IPS-NIHi7 (cell line): ENCODE results near the gene PRR33.
"Not testable (repeated sequence)": the region's sequence is repeated elsewhere in the genome, so short reads cannot be mapped to it uniquely, and the experiment has no call there.

Source experiments
- DNase-seq: peaks from one replicate; pipeline ENCODE4 v3.0.0; 2012; ENCODE audit warnings: mixed read lengths; ENCODE audit errors: extremely low spot score

PRR33 gene

DNA sequence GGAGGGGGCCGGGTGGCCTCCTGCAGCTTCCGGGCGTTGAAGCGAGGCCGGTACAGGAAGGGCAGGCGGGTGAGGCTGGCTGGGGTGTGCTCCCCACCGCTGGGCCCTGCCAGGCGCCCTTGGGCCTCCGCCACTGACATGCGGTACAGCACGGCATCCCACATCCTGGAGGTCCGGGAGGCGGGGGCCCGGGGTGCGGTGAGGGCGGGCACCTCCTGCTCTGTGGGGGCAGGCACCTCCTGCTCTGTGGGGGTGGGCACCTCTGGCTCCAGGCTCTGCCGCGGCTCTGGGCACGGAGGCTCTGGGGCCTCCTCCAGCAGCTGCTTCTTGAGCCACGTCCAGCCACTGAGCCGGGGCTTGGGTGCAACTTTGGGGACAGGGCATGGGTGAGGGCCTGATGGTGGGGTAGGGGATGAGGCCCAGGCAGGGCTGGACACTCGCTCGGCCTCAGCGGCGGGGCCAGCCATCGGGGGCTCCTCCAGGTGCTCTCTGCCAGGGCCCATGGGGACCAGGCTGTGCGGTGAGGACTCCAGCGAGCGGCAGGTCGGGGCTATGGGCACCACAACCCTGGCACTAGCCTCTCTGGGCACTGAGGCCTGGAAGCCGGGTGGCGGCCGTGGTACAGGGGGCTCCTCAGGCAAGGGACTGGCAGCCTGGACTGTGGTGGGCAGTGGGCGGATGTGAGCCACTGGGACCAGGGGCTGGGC lies 2.3 kb downstream of the PRR33 start:
- DNase-seq: no peak

DNA sequence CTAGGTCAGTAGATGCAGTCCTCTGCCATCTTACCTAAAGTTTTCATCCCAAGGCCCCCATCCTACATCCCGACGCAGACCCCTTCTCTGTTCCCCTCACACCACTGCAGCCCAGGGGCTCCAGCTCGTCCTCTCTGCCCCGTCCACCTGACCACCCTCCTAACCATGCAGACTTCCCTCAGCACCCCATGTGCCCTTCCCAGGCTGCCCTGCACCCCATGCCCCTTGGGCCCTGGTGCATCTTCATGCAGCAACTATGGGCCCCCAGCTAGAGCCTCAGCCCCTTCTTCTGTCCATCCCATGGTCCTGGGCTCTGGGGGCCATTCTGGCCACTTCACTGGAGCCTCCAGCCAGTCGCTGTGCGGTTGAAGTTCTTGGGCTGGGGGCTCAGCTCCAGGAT lies 2.9 kb downstream of the PRR33 start:
- no peak for DNase-seq

DNA sequence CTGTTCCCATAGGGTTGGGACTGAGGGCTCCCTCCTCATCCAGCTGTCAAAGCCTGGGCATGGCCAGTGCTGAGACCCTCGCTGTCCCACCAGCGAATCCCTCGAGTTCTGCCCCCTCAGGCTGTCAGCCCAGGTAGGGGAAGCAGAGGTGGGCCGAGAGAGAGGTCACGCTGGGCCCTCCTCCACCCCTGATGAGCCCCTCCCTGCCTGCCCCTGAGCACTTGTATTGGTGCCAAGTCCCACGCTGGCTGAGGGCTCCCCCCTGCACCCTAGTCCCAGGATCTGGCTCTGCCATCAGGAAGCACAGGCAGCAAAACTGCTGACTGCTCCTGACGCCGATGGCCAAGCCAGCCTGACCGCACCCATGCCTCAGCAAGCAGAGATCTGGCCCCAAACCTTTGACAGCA lies 3.3 kb downstream of the PRR33 start:
- no peak for DNase-seq

DNA sequence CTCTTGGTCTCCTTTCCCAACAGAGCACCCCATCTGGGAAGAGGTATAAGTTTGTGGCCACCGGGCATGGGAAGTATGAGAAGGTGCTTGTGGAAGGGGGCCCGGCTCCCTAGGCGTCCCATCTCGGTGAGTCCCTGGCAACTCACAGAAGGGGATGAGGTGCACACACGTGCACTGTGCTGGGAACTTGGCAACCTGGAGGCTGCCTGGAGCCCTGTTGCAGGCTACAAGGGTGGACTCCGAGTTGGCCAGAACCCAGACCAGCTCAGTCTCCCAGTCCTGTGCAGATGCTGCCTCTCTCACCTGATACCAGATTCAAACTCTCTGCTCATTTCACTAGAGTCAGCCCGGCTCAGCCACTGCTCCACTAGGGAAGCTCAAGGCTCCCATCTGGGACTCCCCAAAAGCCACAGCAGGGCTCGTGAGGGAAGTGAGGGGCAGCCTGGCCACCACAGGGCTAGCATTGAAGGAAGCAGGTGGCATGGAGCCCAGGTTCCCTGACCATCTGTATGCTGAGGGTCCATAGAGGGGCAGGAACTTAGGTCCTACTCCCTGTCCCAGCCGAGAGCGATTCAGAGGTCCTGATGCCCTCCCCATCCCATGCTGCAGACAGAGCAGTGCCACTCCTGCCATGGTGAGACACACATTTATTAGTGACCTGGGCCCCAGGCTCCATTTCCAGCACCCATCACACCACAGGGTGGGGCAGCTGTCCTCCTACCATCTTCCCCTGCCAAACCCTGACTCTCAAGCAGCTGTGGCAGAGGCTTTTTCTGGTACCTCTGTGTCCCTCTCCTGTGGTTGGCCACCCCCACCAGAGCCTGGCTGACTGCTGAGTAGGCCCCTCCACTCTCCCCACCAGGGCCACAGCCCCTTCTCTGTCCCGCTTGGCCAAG lies 4.0 kb downstream of the PRR33 start:
- DNase-seq: no peak

DNA sequence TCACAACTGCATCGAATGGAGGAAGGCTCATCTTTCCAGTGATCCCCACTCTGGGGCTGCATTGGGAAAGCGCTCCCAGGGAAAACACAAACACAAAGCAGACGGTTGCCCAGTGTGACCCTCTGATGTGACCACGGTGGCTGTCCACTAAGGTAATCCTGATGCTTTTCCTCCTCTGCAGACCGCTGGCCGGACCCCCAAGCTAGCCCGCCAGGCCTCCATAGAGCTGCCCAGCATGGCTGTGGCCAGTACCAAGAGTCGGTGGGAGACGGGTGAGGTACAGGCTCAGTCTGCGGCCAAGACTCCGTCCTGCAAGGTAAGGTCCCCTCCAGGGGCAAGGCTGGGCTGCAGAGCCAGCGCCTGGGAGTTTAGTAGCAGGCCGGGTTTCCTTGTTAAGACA lies 5.1 kb downstream of the PRR33 start:
- not testable (repeated sequence) for DNase-seq

DNA sequence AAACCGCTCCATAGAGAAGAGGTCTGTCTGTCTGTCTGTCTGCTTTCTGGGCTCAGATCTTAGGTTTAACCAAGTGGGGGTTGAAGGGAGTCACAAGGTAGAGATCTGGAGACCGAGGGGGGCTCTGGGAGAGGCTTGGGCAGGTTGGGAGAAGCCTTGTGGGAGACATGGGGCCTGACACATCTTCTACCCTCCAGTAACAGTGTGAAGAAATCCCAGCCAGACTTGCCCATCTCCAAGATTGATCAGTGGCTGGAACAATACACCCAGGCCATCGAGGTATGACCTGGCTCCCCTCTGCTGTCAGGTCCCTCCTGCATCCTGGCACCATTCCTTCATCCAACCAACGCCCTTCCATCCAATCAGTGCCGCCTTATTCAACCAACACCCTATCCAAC lies 7.4 kb downstream of the PRR33 start:
- DNase-seq: no peak

DNA sequence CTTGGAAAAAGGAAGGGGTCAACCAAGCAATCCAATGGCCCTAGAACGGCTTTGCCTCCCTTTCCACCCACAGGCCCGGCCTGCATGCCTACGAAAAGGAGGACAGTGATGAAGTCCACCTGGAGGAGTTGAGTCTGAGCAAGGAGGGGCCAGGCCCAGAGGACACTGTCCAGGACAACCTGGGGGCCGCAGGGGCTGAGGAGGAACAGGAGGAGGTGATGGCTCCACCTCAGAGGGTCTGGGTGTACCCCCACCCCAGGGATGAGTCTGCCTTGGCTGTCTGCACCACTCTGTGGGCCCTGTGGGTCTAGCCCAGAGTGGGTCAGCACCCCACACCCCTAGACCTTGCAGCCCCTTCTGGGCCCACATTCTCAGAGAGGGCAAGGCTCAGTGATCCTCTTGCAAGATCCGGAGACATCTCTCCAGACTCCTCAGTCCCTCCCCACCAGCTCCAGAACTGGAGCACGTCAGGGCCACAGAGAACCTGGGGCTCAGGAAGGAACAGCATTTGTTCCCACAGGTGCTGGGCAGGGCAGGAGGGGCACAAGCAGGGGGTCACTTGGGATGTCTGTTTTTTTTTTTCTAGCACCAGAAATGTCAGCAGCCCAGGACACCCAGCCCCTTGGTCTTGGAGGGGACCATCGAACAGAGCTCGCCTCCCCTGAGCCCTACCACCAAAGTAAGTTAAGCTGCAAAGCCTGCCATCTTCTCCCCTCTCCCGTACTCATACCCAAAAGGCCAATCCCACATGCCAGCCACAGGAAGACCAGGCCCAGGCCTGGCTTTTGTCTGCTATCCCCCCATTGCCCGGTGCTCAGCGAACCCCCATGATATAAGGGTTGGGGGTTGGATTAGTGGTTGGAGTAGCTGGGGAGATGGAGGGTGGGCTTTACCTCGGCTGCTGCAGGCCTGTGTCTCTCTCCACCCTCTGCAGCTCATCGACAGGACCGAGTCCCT lies 8.1 kb downstream of the PRR33 start:
- DNase-seq: no peak

DNA sequence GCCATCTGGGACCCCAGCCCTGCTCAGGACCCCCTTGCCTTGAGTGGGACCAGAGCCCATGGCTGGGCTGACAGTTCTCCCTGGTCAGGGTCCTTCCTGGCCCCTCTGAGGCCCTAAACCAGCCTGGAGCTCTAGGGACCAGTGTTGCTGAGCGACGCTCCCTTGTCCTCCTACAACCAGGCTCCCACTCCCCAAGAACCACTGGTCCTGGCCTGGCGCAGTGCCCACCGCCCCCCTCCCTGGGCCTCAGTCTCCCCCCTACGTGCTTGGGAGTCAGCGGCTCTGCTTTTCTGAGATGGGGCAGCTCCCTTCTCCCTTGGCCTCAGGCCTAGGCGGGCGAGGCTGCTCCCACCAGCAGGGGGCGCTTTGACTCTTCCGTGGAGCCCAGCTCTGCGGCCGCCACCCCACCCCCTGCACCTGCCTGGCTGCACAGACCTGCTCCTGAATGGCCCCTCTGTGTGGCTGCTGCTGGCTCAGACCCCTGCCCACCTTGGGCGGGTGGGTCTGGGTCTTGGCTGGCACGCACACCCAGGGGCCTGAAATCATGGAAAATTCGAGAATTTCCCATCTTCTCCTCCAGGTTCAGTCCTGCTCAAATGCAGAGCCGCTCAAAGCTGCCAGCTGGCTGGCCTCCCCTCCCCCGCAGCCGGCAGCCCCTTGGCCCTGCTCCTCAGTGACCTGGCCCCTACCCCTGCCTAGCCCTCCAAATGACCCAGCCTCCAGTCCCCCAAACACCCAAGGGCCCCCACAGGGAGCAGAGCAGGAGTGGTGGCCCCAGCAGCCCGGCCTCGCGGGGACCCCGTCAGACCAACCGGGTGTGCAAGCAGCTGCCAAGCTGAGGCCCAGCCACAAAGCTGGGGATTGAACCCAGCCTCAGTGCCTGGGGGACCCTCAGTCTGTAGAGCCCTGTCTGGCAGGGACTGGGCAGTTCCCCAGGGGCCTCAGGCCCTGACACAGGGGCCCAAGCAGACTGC lies 9.1 kb downstream of the PRR33 start:
- DNase-seq: peak; percentile 98

DNA sequence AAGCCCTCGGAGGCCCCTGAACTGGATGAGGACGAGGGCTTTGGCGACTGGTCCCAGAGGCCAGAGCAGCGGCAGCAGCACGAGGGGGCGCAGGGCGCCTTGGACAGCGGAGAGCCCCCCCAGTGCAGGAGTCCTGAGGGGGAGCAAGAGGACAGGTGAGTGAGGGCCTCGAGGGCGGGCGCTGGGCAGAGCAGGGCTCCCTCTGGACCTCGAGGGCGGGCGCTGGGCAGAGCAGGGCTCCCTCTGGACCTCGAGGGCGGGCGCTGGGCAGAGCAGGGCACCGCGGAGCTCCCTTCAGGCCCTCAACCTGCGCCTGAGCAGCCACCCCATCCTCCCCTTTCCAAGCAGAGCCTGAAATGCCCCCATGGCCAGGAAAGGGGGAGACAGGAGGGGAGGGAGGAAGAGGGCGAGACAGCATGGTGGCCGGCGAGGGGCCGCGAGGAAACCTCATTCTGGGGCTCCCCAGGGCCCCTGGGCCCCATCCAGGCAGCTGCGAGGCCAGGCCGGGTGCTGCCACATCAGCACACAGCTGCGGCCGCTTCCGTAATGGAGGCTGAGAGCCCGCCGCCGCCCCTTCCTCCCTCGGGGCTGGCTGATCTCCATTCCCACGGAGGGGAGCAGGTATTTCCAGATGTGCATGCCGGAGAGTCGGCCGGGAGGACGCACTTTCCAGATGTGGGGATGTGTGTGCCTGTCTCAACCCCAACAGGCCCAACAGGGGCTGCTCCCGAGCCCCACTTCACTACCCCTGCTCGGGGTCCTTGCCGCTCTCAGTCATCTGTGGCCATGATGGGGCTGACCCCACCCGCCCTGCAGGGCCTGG lies 10.0 kb downstream of the PRR33 start:
- no peak for DNase-seq

DNA sequence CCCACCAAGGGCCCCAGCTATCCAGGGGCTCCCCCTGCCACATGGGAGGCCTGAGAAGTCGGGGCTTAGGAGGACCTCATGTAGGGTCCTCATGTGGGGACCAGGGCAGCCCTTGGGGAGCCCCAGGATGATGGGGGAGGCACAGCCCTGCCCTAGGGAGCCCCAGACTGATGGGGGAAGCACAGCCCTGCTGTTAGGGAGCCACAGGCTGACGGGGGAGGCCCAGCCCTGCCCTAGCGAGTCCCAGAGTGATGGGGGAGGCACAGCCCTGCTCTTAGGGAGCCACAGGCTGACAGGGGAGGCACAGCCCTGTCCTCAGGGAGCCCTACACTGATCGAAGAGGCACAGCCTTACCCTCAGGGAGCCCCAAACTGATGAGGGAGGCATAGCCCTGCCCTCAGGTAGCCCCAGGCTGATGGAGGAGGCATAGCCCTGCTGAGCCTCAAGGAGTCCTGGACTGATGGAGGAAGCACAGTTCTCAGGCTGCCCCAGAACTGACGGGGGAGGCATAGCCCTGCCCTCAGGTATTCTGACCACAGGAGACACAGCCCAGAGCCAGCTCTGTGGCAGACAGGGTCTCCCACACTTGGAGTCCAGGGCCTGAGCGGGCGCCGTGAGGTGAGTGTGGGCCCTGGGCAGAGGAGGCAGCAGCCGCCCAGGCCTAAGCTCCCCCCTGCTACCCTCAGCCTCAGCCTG lies 10.8 kb downstream of the PRR33 start:
- DNase-seq: no peak

DNA sequence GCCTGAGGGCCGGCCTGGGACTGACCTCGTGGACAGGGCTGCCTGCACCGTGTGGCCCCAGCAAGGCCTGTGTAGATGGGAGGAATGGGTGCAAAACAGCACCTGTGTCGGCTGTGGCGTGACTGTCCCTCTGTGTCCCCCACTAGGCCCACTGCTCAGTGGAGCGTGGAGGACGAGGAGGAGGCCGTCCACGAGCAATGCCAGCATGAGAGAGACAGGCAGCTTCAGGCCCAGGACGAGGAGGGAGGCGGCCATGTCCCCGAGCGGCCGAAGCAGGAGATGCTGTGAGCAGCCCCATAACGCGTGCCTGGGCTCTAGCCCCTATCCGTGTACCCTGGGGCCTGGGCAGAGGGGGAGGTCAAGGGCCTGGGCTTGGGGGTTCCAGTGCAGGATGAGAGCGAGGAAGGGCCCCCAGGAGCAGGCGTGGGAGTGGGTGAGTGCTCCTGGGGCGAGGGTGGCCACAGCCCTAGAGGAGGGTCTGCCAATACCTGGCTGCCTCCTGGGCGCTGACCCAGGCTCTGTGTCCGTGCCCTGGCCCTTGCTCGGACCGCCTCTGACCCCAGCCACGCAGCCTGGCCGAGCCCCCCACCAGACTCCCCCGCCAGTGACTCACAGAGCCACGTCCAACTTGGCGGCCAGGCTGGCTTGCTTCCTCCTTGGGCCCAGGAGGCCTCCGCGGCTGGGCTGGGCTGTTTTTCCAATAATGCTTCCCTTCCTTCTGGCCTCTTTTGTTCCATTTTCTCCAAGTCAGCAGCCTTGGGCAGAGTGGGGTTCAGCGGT lies 11.6 kb downstream of the PRR33 start:
- DNase-seq: no peak

DNA sequence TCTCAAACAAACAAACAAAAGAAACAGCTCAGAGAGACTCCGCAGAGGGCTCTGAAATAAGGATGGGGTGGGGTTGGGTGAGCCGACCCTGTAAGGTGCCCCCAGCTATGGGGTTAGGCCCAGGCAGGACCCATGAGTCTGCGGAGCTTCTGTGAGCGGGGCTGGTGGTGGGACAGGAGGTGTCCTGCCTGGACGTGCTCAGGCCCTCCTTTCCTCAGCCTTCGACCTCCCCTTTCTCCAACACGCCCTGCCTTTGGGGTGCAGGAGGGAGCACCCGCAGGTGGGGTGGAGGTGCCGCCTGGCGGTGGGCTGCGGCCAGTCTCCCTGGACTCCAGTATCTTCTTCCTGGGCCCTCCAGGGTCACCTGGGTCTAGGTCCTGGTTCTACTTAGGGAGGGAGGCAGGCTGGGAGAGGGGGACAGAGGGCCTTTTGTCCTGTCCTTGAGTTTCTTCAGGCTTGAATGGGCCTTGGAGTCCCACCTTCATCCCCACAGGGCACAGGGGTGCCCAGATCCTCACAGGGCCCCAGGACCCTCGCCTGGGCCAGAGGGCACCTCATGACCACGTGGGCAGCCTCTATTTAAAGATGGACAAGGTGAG lies 12.3 kb downstream of the PRR33 start:
- DNase-seq: no peak

DNA sequence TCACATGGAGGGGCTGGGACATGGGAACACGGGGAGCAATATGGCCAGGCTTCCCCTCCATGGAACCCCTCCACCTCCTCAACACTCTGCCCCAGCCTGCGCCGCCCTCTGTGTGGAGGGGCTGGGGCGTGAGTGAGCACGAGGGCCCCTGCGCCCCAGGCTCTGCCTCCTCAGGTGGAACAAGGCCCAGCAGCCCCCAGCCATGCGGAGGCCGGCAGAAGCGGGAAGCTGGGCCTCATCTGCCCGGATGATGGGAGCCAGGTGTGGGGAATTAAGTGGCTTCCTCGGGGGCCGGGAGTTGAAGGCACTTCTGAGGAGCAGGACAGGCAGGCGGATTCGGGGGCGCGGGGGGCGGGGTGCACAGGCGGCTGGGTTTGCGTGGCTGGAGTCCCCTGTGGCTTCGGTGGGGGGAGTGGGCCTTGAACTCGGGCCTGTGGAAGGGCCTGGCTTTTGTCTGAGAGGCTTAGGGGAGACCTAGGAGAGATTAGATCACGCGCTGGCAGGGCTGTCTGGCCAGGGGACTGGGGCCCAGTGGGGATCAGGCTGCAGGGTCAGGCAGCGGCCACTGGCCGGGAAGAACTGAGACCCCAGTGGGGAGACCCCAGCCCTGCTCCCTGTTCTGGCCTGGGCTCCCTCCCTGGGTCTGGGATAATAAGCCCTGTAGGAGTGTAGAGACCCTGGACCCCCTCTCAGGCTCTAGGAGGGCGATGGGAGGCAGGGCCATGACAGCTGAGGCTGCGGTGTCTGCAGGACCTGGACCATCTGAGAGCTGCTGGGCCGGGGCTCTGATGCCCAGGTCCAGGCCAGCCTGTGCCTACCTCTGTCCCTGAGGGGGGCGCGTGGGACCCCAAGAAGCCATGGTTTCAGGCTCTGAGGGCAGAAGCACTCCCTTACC lies 13.3 kb downstream of the PRR33 start:
- DNase-seq: no peak

DNA sequence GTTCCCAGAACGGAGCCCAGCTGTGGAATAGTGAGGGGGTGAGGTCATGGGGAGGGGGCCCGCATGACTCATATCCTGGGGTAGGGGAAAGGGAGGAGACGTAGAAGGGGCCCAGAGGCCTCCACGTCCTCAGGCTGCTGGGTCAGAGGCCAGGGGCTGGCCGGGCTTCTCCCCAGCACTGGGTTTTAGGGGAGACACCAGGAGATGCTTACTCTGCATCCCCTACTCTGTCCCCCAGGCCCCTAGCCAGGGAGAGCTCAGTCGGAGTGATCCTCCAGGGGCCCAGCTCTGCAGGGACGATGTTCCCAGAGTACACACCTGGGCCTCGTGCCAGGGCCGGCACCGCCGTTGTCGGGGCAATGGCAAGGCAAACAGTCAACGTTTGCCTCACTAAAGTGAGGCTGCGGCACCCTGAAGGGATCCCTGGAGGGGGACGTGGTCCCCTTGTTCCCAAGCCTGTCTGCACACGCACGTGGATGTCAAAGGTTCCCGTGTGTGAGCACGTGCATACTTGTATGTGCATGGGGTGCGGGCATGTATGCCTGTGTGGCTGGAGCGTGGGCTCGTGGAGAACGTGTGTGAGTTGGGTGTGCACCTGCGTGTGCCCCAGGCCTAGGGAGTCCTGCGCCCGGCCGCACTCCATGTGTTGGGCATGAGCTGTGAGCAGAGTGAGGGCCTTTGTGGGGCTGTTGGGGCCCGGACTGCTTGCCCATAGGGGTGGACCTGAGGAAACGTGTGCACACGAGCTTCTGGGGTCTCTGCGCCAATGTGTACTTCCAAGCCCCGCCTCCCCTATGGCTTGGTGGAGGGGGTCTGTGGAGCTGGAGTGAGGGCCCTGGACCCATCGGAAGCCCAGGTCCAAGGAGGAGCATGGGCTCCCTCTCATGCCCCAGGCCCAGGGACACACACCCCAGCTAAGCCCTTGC lies 14.2 kb downstream of the PRR33 start:
- DNase-seq: no peak

DNA sequence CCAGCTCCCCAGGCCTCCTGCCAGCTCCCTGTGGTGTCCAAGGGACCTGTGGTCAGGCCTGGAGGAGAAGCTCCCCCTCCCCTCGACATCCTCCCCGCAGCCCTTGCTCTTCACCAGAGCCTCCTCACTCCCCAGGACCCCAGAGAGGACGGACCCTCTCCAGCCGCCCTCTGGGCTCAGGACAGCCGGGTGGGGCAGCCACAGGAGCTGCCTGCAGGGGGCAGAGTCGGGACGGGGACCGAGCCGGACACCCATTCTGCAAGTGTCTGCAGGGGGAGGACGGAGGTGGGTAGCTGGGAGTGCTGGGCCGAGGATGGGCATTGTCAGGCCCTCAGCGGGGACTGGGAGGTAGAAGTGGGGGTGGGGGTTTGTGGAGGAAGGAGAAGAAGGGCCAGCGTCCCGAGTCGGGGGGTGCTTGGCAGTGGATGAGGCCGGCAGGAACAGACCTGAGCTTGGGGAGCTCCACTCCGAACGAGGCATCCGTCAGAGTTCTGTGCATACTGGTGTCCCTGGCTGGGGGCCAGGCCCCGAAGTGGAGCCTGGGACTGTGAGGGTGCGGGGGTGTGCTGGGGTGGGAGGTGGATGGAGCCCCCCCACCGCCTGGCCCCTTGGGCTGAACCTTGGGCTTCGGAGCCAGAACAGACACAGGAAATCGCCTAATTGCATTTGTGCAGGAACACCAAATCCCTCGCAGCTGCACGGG lies 15.2 kb downstream of the PRR33 start:
- peak; percentile 82 for DNase-seq
